Gastrocnemius medialis (tissue), 4 donors: ENCODE results near the gene C1QTNF8.

Experiments used
- POLR2A ChIP-seq, 2 donors: fragments of 450-650 bp; IDR thresholded peaks; one replicate each; pipeline ENCODE4 v1.6.1; 2017; ENCODE audit warnings: antibody characterized with exemption in 2 of 2, mild to moderate bottlenecking in 2 of 2, moderate library complexity in 2 of 2
- TF ChIP-seq, protein P1 (sequence below), 5 experiments: fragments of 450-650 bp in 3 of 5; fragments of 200-600 bp in 2 of 5; sonication (generic) in 2 of 5; IDR thresholded peaks in 4 of 5; conservative IDR thresholded peaks in 1 of 5; 1 replicate in 4 of 5; 2 replicates in 1 of 5; pipeline ENCODE4 v1.5.1; 2016 to 2019; ENCODE audit warnings: antibody characterized with exemption in 5 of 5, mild to moderate bottlenecking in 3 of 5, moderate library complexity in 3 of 5

DNA sequence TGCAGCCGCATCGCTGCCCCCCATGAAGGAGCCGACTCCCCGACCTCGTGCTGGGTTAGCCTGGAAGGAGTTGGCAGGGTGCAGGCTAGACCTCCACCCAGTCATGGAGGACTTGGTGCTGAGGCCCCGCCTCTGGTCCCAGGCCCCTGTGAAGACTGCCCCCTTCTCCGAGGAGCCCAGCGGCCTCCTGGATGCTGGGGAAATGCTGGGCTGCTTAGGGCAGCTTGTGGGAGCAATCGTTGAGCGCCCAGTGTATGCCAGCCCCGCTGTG is 21.7 kb downstream of the C1QTNF8 start:
- no peak for TF ChIP-seq POLR2A (IDR thresholded peaks at IDR 0.05)
- TF ChIP-seq, protein P1, sequence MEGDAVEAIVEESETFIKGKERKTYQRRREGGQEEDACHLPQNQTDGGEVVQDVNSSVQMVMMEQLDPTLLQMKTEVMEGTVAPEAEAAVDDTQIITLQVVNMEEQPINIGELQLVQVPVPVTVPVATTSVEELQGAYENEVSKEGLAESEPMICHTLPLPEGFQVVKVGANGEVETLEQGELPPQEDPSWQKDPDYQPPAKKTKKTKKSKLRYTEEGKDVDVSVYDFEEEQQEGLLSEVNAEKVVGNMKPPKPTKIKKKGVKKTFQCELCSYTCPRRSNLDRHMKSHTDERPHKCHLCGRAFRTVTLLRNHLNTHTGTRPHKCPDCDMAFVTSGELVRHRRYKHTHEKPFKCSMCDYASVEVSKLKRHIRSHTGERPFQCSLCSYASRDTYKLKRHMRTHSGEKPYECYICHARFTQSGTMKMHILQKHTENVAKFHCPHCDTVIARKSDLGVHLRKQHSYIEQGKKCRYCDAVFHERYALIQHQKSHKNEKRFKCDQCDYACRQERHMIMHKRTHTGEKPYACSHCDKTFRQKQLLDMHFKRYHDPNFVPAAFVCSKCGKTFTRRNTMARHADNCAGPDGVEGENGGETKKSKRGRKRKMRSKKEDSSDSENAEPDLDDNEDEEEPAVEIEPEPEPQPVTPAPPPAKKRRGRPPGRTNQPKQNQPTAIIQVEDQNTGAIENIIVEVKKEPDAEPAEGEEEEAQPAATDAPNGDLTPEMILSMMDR (IDR thresholded peaks at IDR 0.05 in 4 of 5, conservative IDR thresholded peaks at IDR 0.05 in 1 of 5): no peak
